Prostate gland (tissue), 2 donors: Measurements from ENCODE around the gene SNX6. TPM values are rescaled to one million over a fixed set of nuclear protein-coding genes. Genes with fewer than 3 reads are reported as not detected.
"Not testable (repeated sequence)": the region's sequence is repeated elsewhere in the genome, so short reads cannot be mapped to it uniquely, and the experiment has no call there.

Source experiments
- DNase-seq: peaks from one replicate; pipeline ENCODE4 v3.0.0-alpha.2; 2019; ENCODE audit warnings: low spot score
- H3K27ac ChIP-seq, 2 donors: fragments of 200-600 bp; sonication (generic); 2 replicates each; pipeline ENCODE4 v1.5.1; 2017 to 2019
- H3K27me3 ChIP-seq: fragments of 200-600 bp; sonication (generic); replicated peaks from 2 replicates; pipeline ENCODE4 v1.5.1; 2019; ENCODE audit not compliant: insufficient read depth
- H3K36me3 ChIP-seq, 2 donors: fragments of 200-600 bp; sonication (generic); 1 replicate in 1 of 2; 2 replicates in 1 of 2; pipeline versions ENCODE4 v1.5.1 to v1.8.1; 2017 to 2019
- H3K4me1 ChIP-seq: fragments of 200-600 bp; sonication (generic); replicated peaks from 2 replicates; pipeline ENCODE4 v1.5.1; 2019
- H3K4me3 ChIP-seq, 2 donors: fragments of 200-600 bp; sonication (generic); 2 replicates each; pipeline ENCODE4 v1.5.1; 2017 to 2019
- H3K9me3 ChIP-seq: fragments of 200-600 bp; sonication (generic); 2 replicates; pipeline ENCODE4 v1.5.1; 2017
- CTCF ChIP-seq, 4 experiments: fragments of 200-600 bp in 2 of 4; fragments of 450-650 bp in 2 of 4; sonication (generic) in 2 of 4; IDR thresholded peaks; 1 replicate in 3 of 4; 2 replicates in 1 of 4; pipeline ENCODE4 v1.5.1; 2016 to 2019; ENCODE audit warnings: antibody characterized with exemption in 4 of 4, mild to moderate bottlenecking in 2 of 4, moderate library complexity in 2 of 4
- POLR2A ChIP-seq: fragments of 450-650 bp; IDR thresholded peaks from one replicate; pipeline ENCODE4 v1.6.1; 2016; ENCODE audit warnings: antibody characterized with exemption, mild to moderate bottlenecking
- POLR2AphosphoS5 ChIP-seq: sonication (generic); formaldehyde crosslinking; IDR thresholded peaks from one replicate; pipeline ENCODE4 v1.6.1; 2017; ENCODE audit warnings: antibody characterized with exemption
- WGBS: methylation state at CpG from one replicate; pipeline ENCODE4 v1.1.5; 2018; 5-methylcytosine and 5-hydroxymethylcytosine counted together
- intact Hi-C: fragments of 100-400 bp; cut with DNase I; formaldehyde crosslinking; loops from one replicate; pipeline ENCODE4 v1.14.2; 2022
- total RNA-seq, 2 donors: library from RNA; depleted of rRNA; stranded (reverse); fragments of >200 nt; gene quantifications; one replicate each; pipeline ENCODE4 v1.1.0, GENCODE V29; 2016

The SNX6 gene
- total RNA-seq, 2 donors from 2014 or later, result 116 to 128 TPM

- Histone ChIP-seq H3K4me1 (no peaks in the 10 kb centered on the region), H3K9me3 (no peaks in the 10 kb centered on the region), H3K4me3 (no peak overlapping the region), H3K27me3 (no peaks in the 10 kb centered on the region), H3K36me3 (no peaks in the 10 kb centered on the region), H3K27ac (no peak overlapping the region)
- no peak for DNase-seq
- TF ChIP-seq POLR2A (no peak), CTCF (IDR thresholded peaks at IDR 0.05) (no peak), POLR2AphosphoS5 (no peak)
- intact Hi-C loops, result no loop called here
Observed at GRCh38 chr14:34649344-34649743, 19.4 kb upstream of the SNX6 start.

GRCh38 chr14:34646570-34647255 is 16.8 kb upstream of the SNX6 start:
- no peaks in the 10 kb centered on the region for H3K36me3 ChIP-seq
- H3K27ac ChIP-seq, result no peak overlapping the region
- TF ChIP-seq CTCF (IDR thresholded peaks at IDR 0.05) (no peak), POLR2A (no peak), POLR2AphosphoS5 (no peak)
- no peaks in the 10 kb centered on the region for H3K9me3 ChIP-seq
- intact Hi-C loops, result no loop called here
- no peak for DNase-seq
- 94% methylated on average over 10 of the region's 10 CpGs for WGBS
- no peak overlapping the region for H3K4me3 ChIP-seq
- H3K27me3 ChIP-seq, result no peaks in the 10 kb centered on the region
- H3K4me1 ChIP-seq, result no peaks in the 10 kb centered on the region

- H3K36me3 ChIP-seq, result no peaks in the 10 kb centered on the region
- intact Hi-C loops, result no loop called here
- no peak for DNase-seq
Observed at GRCh38 chr14:34643361-34643760, 13.4 kb upstream of the SNX6 start.

GRCh38 chr14:34642595-34642994 is 12.6 kb upstream of the SNX6 start:
- DNase-seq, result no peak
- no peak for TF ChIP-seq POLR2AphosphoS5
- no peak for TF ChIP-seq POLR2A
- TF ChIP-seq CTCF (IDR thresholded peaks at IDR 0.05), result no peak
- Histone ChIP-seq H3K36me3 (no peaks in the 10 kb centered on the region), H3K4me1 (no peaks in the 10 kb centered on the region), H3K27ac (no peak overlapping the region), H3K9me3 (no peaks in the 10 kb centered on the region), H3K4me3 (no peak overlapping the region), H3K27me3 (no peaks in the 10 kb centered on the region)
- WGBS, result 89% methylated on average over 3 of the region's 3 CpGs
- intact Hi-C loops, result no loop called here

More at GRCh38 chr14:34643361-34643760, 13.4 kb upstream of the SNX6 start:
- H3K4me3 ChIP-seq, result no peak overlapping the region
- WGBS, result 88% methylated on average over 6 of the region's 6 CpGs
- H3K27me3 ChIP-seq, result no peaks in the 10 kb centered on the region
- H3K4me1 ChIP-seq, result no peaks in the 10 kb centered on the region
- TF ChIP-seq POLR2A (no peak), CTCF (IDR thresholded peaks at IDR 0.05) (no peak), POLR2AphosphoS5 (no peak)
- H3K27ac ChIP-seq, result no peak overlapping the region
- H3K9me3 ChIP-seq, result no peaks in the 10 kb centered on the region

GRCh38 chr14:34640826-34641225 is 10.9 kb upstream of the SNX6 start:
- no peaks in the 10 kb centered on the region for H3K36me3 ChIP-seq
- WGBS, result 57% methylated on average over 1 of the region's 1 CpG
- TF ChIP-seq CTCF (IDR thresholded peaks at IDR 0.05), result no peak
- TF ChIP-seq POLR2A, result no peak
- no peak for TF ChIP-seq POLR2AphosphoS5

GRCh38 chr14:34634360-34634771 is 4.4 kb upstream of the SNX6 start:
- not testable (repeated sequence) for DNase-seq, H3K27me3 ChIP-seq, H3K4me3 ChIP-seq, H3K4me1 ChIP-seq, H3K27ac ChIP-seq, H3K36me3 ChIP-seq, H3K9me3 ChIP-seq
- intact Hi-C loops, result loop anchor here (10.0 kb wide), 1 partner anchor 60 kb away; no protein-coding TSS in a partner anchor
- 67% methylated on average over 9 of the region's 9 CpGs for WGBS

More at GRCh38 chr14:34640826-34641225, 10.9 kb upstream of the SNX6 start:
- intact Hi-C loops, result no loop called here
- Histone ChIP-seq H3K27me3 (no peaks in the 10 kb centered on the region), H3K4me1 (no peaks in the 10 kb centered on the region), H3K4me3 (no peak overlapping the region), H3K9me3 (no peaks in the 10 kb centered on the region), H3K27ac (no peak overlapping the region)
- no peak for DNase-seq
